ENCODE data around the gene E2F7. TPM values are rescaled to one million over a fixed set of nuclear protein-coding genes. Genes with fewer than 3 reads are reported as not detected.
"Not testable (repeated sequence)": the region's sequence is repeated elsewhere in the genome, so short reads cannot be mapped to it uniquely, and the experiment has no call there.

Gene E2F7
- total and polyA plus RNA-seq, 7 donors, result 0.03 to 0.76 (median 0.09) TPM; not detected in 3

DNA sequence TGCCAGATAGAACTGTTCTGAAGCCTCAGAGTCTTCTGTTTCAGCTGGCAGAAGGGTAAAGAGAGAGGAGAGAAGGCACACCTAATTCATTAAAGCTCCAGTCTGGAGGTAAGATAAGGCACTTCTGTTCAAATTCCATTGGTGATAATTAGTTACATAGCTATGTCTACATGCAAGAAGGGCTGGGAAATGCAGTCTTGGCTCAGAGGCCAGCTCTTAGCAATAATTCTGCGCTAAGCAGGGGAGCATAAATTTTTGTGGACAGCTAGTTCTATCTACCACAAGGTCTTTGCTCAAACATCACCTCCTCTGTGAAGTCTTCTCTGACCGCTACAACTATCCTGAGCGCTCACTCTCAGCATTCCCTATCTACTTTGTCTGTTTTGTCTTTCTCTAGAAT lies 14.3 kb upstream of the E2F7 start:
- H3K27ac ChIP-seq, result no peak overlapping the region
- H3K4me3 ChIP-seq, result no peak overlapping the region
- intact Hi-C loops (cut with DNase I), result no loop called here
- no peak for DNase-seq
- no peaks in the 10 kb centered on the region for H3K27me3 ChIP-seq (ENCODE audit: insufficient read depth in 3 of 3, low read length in 2 of 3)
- ATAC-seq, result no peak
- 91 to 96% (median 95%) methylated on average over 3 of the region's 3 CpGs for WGBS, 3 donors
- TF ChIP-seq, protein P1, sequence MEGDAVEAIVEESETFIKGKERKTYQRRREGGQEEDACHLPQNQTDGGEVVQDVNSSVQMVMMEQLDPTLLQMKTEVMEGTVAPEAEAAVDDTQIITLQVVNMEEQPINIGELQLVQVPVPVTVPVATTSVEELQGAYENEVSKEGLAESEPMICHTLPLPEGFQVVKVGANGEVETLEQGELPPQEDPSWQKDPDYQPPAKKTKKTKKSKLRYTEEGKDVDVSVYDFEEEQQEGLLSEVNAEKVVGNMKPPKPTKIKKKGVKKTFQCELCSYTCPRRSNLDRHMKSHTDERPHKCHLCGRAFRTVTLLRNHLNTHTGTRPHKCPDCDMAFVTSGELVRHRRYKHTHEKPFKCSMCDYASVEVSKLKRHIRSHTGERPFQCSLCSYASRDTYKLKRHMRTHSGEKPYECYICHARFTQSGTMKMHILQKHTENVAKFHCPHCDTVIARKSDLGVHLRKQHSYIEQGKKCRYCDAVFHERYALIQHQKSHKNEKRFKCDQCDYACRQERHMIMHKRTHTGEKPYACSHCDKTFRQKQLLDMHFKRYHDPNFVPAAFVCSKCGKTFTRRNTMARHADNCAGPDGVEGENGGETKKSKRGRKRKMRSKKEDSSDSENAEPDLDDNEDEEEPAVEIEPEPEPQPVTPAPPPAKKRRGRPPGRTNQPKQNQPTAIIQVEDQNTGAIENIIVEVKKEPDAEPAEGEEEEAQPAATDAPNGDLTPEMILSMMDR (IDR thresholded peaks at IDR 0.05), result no peak
- H3K9me3 ChIP-seq, result no peaks in the 10 kb centered on the region
- H3K4me1 ChIP-seq, result no peaks in the 10 kb centered on the region
- H3K36me3 ChIP-seq (ENCODE audit: insufficient read depth in 1 of 2, low read depth in 1 of 2), result no peaks in the 10 kb centered on the region

DNA sequence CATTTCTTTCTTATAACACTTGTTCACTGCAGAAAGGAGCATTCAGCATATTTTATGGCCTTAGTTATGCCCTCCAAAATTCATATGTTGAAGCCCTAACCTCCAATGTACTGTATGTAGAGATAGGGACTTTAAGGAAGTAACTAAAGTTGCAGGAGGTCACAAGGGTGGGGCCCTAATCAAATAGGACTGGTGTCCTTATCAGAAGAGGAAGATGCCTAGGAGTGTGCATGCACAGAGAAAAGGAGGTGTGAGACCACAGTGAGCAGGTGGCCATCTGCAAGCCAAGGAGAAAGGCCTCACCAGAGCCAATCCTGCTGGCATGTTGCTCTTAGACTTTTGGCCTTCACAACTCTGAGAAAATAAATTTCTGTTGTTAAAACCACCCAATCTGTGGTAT lies 12.9 kb upstream of the E2F7 start:
- intact Hi-C loops (cut with DNase I), result no loop called here
- no peak overlapping the region for H3K27ac ChIP-seq
- no peak for DNase-seq
- no peak overlapping the region for H3K4me3 ChIP-seq
- no peaks in the 10 kb centered on the region for H3K36me3 ChIP-seq (ENCODE audit: insufficient read depth in 1 of 2, low read depth in 1 of 2)
- no peaks in the 10 kb centered on the region for H3K9me3 ChIP-seq
- no peak for ATAC-seq
- no peaks in the 10 kb centered on the region for H3K4me1 ChIP-seq
- H3K27me3 ChIP-seq (ENCODE audit: insufficient read depth in 3 of 3, low read length in 2 of 3), result no peaks in the 10 kb centered on the region
- TF ChIP-seq, protein P1 (IDR thresholded peaks at IDR 0.05), result no peak

DNA sequence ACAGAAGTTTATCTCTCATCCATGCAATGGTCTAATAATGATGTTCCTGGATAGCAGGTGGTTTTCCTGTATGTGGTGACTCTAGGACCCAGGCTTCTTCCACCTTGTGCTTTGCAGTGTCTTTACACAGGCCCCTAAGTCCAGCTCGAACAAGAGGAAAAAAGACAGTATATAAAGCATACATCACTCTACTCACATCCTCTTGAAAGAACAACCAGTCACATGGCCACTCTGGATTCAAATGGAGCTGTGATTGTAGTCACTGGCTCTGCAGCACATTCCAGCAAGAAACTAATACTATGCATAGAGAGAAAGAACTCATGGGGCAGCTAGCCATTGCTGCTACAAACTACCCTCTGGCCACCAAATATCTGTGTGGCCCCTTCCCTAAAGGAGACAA lies 11.5 kb upstream of the E2F7 start:
- ATAC-seq (no peak), DNase-seq (no peak)
- Histone ChIP-seq H3K4me1 (no peaks in the 10 kb centered on the region), H3K4me3 (no peak overlapping the region), H3K27me3 (ENCODE audit: insufficient read depth in 3 of 3, low read length in 2 of 3) (no peaks in the 10 kb centered on the region), H3K9me3 (no peaks in the 10 kb centered on the region), H3K27ac (no peak overlapping the region), H3K36me3 (ENCODE audit: insufficient read depth in 1 of 2, low read depth in 1 of 2) (no peaks in the 10 kb centered on the region)
- TF ChIP-seq, protein P1 (IDR thresholded peaks at IDR 0.05), result no peak
- WGBS, 3 donors, result 50 to 60% (median 57%) methylated on average over 1 of the region's 1 CpG
- intact Hi-C loops (cut with DNase I), result no loop called here

DNA sequence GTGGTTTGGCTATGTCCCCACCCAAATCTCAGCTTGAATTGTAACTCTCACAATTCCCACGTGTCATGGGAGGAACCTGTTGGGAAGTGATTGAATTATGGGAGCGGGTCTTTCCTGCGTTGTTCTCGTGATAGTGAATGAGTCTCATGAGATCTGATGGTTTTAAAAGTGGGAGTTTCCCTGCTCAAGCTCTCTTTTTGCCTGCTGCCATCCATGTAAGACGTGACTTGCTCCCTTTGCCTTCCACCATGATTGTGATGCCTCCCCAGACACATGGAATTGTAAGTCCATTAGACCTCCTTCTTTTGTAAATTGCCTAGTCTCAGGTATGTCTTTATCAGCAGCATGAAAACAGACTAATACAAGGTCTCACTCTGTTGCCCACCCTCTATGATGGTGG lies 8.5 kb upstream of the E2F7 start:
- intact Hi-C loops (cut with DNase I); H3K9me3 ChIP-seq: not testable (repeated sequence)
- 87 to 96% (median 88%) methylated on average over 5 of the region's 5 CpGs for WGBS, 3 donors

DNA sequence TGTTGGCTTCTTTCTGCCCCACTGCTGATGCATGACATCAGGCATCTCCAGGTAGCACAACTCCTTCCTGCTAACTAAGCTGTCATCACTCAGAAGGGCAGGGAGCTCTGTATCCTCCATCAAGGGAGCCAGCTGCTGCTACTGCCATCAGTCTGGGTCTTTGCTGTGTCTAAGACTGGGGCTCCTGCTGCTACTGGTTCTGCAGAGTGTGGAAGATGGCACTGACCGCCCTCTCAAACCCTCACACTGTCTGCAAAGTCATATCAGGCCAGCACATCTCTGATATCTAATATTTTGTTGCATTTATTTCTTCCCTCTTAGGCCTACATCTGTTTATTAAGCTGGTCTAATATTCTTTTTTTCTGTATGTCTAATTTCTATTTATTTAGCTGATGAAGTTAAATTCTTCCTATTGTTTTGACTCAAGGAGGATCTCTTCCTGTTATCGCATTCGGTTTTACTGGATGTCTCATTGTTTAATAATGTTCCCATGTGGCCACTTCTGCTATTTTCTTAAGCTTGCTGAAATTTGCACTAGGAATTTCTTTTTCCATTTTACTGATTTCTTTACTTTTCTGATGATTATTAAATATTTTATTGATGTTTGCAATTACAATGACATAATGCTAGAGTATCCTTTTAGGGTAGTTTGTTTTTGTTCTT lies 7.6 kb upstream of the E2F7 start:
- Histone ChIP-seq H3K27me3 (ENCODE audit: insufficient read depth in 3 of 3, low read length in 2 of 3) (no peaks in the 10 kb centered on the region), H3K36me3 (ENCODE audit: insufficient read depth in 1 of 2, low read depth in 1 of 2) (no peaks in the 10 kb centered on the region), H3K4me1 (no peaks in the 10 kb centered on the region), H3K4me3 (no peak overlapping the region), H3K9me3 (no peaks in the 10 kb centered on the region), H3K27ac (no peak overlapping the region)
- TF ChIP-seq, protein P1 (IDR thresholded peaks at IDR 0.05), result no peak
- ATAC-seq, result no peak
- no peak for DNase-seq
- WGBS, 3 donors, result 86 to 89% (median 88%) methylated on average over 3 of the region's 3 CpGs
- intact Hi-C loops (cut with DNase I), result no loop called here

More for the DNA sequence above, 8.5 kb upstream of the E2F7 start:
- not testable (repeated sequence) for H3K4me3 ChIP-seq; H3K4me1 ChIP-seq; H3K27ac ChIP-seq; ATAC-seq; DNase-seq; H3K27me3 ChIP-seq (ENCODE audit: insufficient read depth in 3 of 3, low read length in 2 of 3); H3K36me3 ChIP-seq (ENCODE audit: insufficient read depth in 1 of 2, low read depth in 1 of 2)

Data from psoas muscle (tissue), 8 donors.